Endothelial cell of umbilical vein (primary cell): ENCODE data around the gene ASMT.

Experiments used
- CTCF ChIP-seq, 2 donors: IDR thresholded peaks; 1 replicate in 1 of 2; 2 replicates in 1 of 2; pipeline ENCODE4 v1.5.1; 2011; ENCODE audit warnings: low read length in 2 of 2, mild to moderate bottlenecking in 2 of 2, moderate library complexity in 2 of 2, control low read depth in 1 of 2, inconsistent platforms in 1 of 2, low read depth in 1 of 2; ENCODE audit not compliant: insufficient read depth in 1 of 2; ENCODE audit errors: extremely low read depth in 1 of 2
- EZH2 ChIP-seq: IDR thresholded peaks from 2 replicates; pipeline ENCODE4 v1.6.1; 2012; ENCODE audit warnings: borderline replicate concordance, low read depth, mild to moderate bottlenecking, moderate library complexity, low read length, inconsistent platforms; ENCODE audit not compliant: severe bottlenecking
- FOS ChIP-seq: IDR thresholded peaks from 2 replicates; pipeline ENCODE4 v1.6.1; 2011; ENCODE audit warnings: mild to moderate bottlenecking, low read length, moderate library complexity, borderline replicate concordance; ENCODE audit not compliant: insufficient read depth
- JUN ChIP-seq: IDR thresholded peaks from 2 replicates; pipeline ENCODE4 v1.6.1; 2011; ENCODE audit warnings: borderline replicate concordance, low read depth; ENCODE audit not compliant: insufficient read length, insufficient read depth
- MAX ChIP-seq: IDR thresholded peaks from 2 replicates; pipeline ENCODE4 v1.6.1; 2011; ENCODE audit not compliant: insufficient read depth, insufficient read length
- MYC ChIP-seq: IDR thresholded peaks from one replicate; pipeline ENCODE4 v1.6.1; 2011; ENCODE audit warnings: mild to moderate bottlenecking, low read depth, low read length
- POLR2A ChIP-seq: IDR thresholded peaks from 2 replicates; pipeline ENCODE4 v1.6.1; 2012; ENCODE audit warnings: low read depth, mild to moderate bottlenecking, control low read depth, low read length
- POLR2AphosphoS5 ChIP-seq: IDR thresholded peaks from 2 replicates; pipeline ENCODE4 v1.6.1; 2012; ENCODE audit warnings: low read depth, mild to moderate bottlenecking, control low read depth, low read length, moderate library complexity; ENCODE audit not compliant: insufficient read depth

- TF ChIP-seq POLR2A (no peak), POLR2AphosphoS5 (no peak), FOS (no peak), CTCF (IDR thresholded peaks at IDR 0.05; ENCODE audit: extremely low read depth in 1 of 2, insufficient read depth in 1 of 2, low read depth in 1 of 2, low read length in 2 of 2) (peak; percentile 60), JUN (no peak), MAX (no peak), EZH2 (no peak), MYC (no peak)
Observed at GRCh38 chrX:1673337-1673736, 58.5 kb downstream of the ASMT start.
